Pancreas (tissue), 10 donors: ENCODE measurements around the gene CYB561D1. TPM values are rescaled to one million over a fixed set of nuclear protein-coding genes. Genes with fewer than 3 reads are reported as not detected.

Source experiments
- ATAC-seq, 4 donors: fragments of 200-7000 bp; cut with Tn5 transposase; one replicate each; pipeline versions ENCODE4 v1.8.0 to v1.9.1; 2020; ENCODE audit warnings: mild to moderate bottlenecking in 4 of 4, moderate library complexity in 4 of 4
- DNase-seq, 6 donors: peaks; one replicate each; pipeline ENCODE4 v3.0.0-alpha.2; 2020
- FAIRE-seq: peaks from 2 replicates; lab custom pipeline; 2012; peaks lifted over from hg19 to GRCh38; lab: Jason Lieb, UNC
- H3K27ac ChIP-seq, 4 donors: fragments of 200-600 bp; sonication (generic); 1 replicate in 3 of 4; 2 replicates in 1 of 4; pipeline versions ENCODE4 v1.5.0 to v1.8.0; 2020
- H3K27me3 ChIP-seq, 4 donors: fragments of 200-600 bp; one replicate each; pipeline ENCODE4 v1.8.0; 2021
- H3K36me3 ChIP-seq, 3 donors: fragments of 200-600 bp; sonication (generic) in 1 of 3; one replicate each; pipeline versions ENCODE4 v1.5.0 to v1.8.0; 2020 to 2021
- H3K4me1 ChIP-seq, 3 donors: fragments of 200-600 bp; one replicate each; pipeline ENCODE4 v1.8.0; 2021
- H3K4me3 ChIP-seq, 4 donors: fragments of 200-600 bp; sonication (generic) in 2 of 4; one replicate each; pipeline versions ENCODE4 v1.5.0 to v1.8.0; 2020 to 2021
- H3K9me3 ChIP-seq, 4 donors: fragments of 200-600 bp; one replicate each; pipeline ENCODE4 v1.8.0; 2021
- WGBS, 2 donors: extraction: QIAGEN DNeasy Blood & Tissue Kit; methylation state at CpG; one replicate each; pipeline ENCODE4 v1.1.7; 2013; 5-methylcytosine and 5-hydroxymethylcytosine counted together
- intact Hi-C, 3 donors: fragments of 100-400 bp; cut with DNase I; formaldehyde crosslinking; loops; one replicate each; pipeline versions ENCODE4 v1.11.1 to v1.14.2; 2022
- polyA plus RNA-seq, 2 donors: library from polyadenylated mRNA; stranded (reverse); fragments of 200-250 nt; gene quantifications; one replicate each; pipeline ENCODE4 v1.2.3, GENCODE V29; 2013
- total RNA-seq, 6 donors: library from RNA; stranded (reverse); fragmentation: NEBNext Ultra II Directional in 4 of 6; extraction: Animal tissue kit (Norgen Biotek cat#: 25700) in 4 of 6; gene quantifications; one replicate each; pipeline versions ENCODE4 v1.2.1 to v1.2.4, GENCODE V29; 2021 to 2023
- TF ChIP-seq, protein P1 (sequence below), 4 donors: fragments of 200-600 bp; sonication (generic) in 3 of 4; IDR thresholded peaks; one replicate each; pipeline versions ENCODE4 v1.5.0 to v1.8.0; 2021; ENCODE audit warnings: antibody characterized with exemption in 4 of 4
- donor health status: healthy with polysubstance abuse.
- donor health status: DM: no; HTN: no; CAD: no; lungs with moderate emphysema.
- donor health status: DM: no; HTN: no; CAD: no.
- donor health status: control.
- donor health status: control.
- donor health status: Bipolar disorder and iron deficiency.
- donor health status: DM: yes; HTN: yes; CAD: no.
- donor health status: DM: no; HTN: no; CAD: no.
- donor health status: DM: no; HTN: no; CAD: no.
- donor health status: DM: yes; HTN: yes; CAD: no.

Gene CYB561D1
- total and polyA plus RNA-seq, 8 donors = 5.1 to 11.6 (median 8.9) TPM

DNA sequence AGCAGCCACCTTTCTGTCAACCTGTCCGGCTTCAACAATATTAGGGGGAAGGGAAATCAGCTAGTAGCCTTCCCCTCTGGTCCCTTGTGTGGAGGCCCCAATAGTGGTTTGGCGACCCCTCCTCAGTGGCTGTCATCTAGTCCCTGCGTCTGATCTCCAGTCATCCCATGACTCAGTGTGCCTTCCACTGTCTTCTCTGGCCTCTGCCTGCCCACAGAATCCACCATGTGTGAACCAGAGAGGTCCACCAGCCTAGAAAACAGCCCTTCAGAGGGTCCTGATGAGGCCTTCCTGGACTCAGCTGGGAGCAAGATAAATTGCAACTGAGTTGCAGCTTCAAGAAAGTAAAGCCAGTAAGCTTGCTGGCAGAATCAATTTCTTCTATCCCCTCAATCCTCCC is 14.0 kb upstream of the CYB561D1 start:
- 69 to 81% methylated on average over 2 to 3 of the region's 3 CpGs for WGBS, 2 donors
- Histone ChIP-seq H3K4me1 (peaks cover 0 to 8% (median 0%) of the 10 kb centered on the region in 3 donors), H3K27me3 (no peaks in the 10 kb centered on the region), H3K4me3 (no peak overlapping the region), H3K9me3 (no peaks in the 10 kb centered on the region), H3K27ac (no peak overlapping the region), H3K36me3 (no peaks in the 10 kb centered on the region)
- FAIRE-seq = no peak
- TF ChIP-seq, protein P1, sequence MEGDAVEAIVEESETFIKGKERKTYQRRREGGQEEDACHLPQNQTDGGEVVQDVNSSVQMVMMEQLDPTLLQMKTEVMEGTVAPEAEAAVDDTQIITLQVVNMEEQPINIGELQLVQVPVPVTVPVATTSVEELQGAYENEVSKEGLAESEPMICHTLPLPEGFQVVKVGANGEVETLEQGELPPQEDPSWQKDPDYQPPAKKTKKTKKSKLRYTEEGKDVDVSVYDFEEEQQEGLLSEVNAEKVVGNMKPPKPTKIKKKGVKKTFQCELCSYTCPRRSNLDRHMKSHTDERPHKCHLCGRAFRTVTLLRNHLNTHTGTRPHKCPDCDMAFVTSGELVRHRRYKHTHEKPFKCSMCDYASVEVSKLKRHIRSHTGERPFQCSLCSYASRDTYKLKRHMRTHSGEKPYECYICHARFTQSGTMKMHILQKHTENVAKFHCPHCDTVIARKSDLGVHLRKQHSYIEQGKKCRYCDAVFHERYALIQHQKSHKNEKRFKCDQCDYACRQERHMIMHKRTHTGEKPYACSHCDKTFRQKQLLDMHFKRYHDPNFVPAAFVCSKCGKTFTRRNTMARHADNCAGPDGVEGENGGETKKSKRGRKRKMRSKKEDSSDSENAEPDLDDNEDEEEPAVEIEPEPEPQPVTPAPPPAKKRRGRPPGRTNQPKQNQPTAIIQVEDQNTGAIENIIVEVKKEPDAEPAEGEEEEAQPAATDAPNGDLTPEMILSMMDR (IDR thresholded peaks at IDR 0.05) = no peak
- ATAC-seq = no peak
- DNase-seq = no peak
- intact Hi-C loops = no loop called here

DNA sequence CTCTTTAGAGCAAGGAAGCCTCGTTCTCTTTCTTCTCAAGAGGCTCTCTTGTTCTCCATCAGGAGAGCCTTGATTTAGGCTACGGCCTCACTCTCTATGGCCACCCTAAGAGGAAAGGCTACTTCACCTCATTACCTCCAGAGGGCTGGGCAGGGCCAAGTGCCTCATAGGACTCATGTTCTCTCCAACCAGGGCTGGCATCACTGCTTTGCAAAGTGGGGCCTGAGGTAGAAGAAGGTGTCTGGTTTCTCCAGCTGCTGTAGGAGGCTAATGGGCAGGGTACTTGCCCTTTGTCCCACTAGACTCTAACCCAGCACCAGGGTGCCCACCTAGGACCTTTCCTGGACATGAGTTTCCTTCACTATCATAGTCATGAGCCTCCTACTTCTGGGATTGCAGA is 12.2 kb upstream of the CYB561D1 start:
- FAIRE-seq = no peak

DNA sequence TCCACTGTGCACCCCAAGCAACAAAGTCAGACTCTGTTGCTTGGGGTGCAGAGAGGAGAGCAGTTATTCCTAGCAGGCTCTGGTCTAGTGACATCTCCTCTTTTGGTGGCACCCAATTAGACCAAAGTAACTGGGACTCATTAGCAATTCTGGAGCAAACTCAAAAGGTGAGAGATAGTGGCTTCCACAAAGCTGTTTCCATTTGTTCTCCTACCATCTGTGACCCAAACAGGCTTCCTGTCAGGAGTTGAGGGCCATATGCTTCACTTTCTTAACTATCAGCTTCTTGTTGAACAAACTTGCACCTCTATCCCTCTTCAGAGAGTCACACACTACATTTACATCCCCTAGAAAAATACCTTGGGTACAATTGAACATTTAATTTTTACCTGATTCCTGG is 11.7 kb upstream of the CYB561D1 start:
- Histone ChIP-seq H3K9me3 (no peaks in the 10 kb centered on the region), H3K27me3 (no peaks in the 10 kb centered on the region), H3K4me3 (no peak overlapping the region), H3K27ac (no peak overlapping the region), H3K36me3 (no peaks in the 10 kb centered on the region), H3K4me1 (peaks cover 0 to 8% (median 0%) of the 10 kb centered on the region in 3 donors)
- DNase-seq (no peak), FAIRE-seq (no peak), ATAC-seq (no peak)
- TF ChIP-seq, protein P1 (IDR thresholded peaks at IDR 0.05) = no peak
- intact Hi-C loops = no loop called here

More for the DNA sequence above, 12.2 kb upstream of the CYB561D1 start:
- no peak for DNase-seq
- peaks cover 0 to 8% (median 0%) of the 10 kb centered on the region in 3 donors for H3K4me1 ChIP-seq
- intact Hi-C loops = no loop called here
- TF ChIP-seq, protein P1 (IDR thresholded peaks at IDR 0.05) = no peak
- H3K27me3 ChIP-seq = no peaks in the 10 kb centered on the region
- no peaks in the 10 kb centered on the region for H3K9me3 ChIP-seq
- no peak overlapping the region for H3K4me3 ChIP-seq
- H3K36me3 ChIP-seq = no peaks in the 10 kb centered on the region
- no peak overlapping the region for H3K27ac ChIP-seq
- 79 to 88% methylated on average over 2 of the region's 2 CpGs for WGBS, 2 donors
- ATAC-seq = no peak

DNA sequence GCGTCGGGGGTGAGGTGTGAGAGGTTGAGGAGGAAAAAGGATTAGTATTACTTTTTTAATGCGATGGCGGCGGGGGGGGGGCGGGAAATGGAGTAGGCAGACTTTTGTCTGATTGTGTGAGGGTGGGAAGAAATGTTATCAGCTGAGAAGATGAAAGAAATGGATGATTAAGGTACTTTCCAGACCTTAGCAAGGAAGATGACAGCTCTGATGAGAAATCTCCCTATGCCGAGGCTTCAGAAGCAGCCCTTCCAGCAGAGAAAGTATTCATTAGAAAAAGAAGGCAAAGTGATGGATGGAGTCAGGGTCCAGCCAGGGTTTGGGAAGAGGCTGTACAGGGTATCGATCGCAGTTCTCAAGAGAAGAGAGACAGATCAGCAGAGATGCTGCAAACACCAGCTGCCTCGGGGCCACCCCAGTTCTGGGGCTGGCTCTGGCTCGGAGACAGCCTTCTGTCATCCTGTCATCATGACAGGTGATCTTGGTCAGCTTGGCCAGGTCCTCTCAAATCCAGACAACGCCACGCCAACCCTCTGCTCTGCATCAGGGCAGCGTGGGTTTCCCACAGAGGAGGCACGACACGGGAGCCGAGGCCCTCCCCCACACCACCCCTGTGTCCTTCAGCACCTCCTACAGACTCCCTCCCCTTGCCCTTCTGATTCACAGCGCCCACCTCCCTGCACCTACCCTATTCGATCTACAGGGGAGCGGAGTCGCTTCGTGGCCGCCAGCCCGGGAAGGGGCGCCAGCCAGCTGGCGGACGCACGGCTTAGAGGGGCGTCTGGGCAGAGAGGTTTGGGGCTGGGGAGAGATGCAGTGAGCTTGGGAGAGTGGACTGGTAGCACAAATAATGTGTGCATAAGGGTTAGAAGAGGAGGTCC is 10.9 kb upstream of the CYB561D1 start:
- H3K27me3 ChIP-seq = no peaks in the 10 kb centered on the region
- H3K4me1 ChIP-seq = peaks cover 0 to 8% (median 0%) of the 10 kb centered on the region in 3 donors
- ATAC-seq (peak in 3 of 4 donors; percentile 20 to 36 (median 33)), DNase-seq (peak; percentile 30 to 81 (median 58)), FAIRE-seq (no peak)
- intact Hi-C loops = no loop called here
- peak overlapping the region; percentile 1 to 59 (median 32) for H3K4me3 ChIP-seq
- no peaks in the 10 kb centered on the region for H3K9me3 ChIP-seq
- WGBS, 2 donors = 11 to 16% methylated on average over 29 of the region's 29 CpGs
- H3K36me3 ChIP-seq = no peaks in the 10 kb centered on the region
- TF ChIP-seq, protein P1 (IDR thresholded peaks at IDR 0.05) = no peak
- no peak overlapping the region for H3K27ac ChIP-seq
